Ovary (tissue), 3 donors: ENCODE data around the gene LCA5.

Experiments used
- POLR2A ChIP-seq: fragments of 450-650 bp; IDR thresholded peaks from one replicate; pipeline ENCODE4 v1.6.1; 2017; ENCODE audit warnings: antibody characterized with exemption, mild to moderate bottlenecking, moderate library complexity
- TF ChIP-seq, protein P1 (sequence below), 3 donors: fragments of 450-650 bp in 2 of 3; fragments of 200-600 bp in 1 of 3; IDR thresholded peaks; one replicate each; pipeline versions ENCODE4 v1.5.1 to v1.8.0; 2016 to 2022; ENCODE audit warnings: antibody characterized with exemption in 3 of 3, mild to moderate bottlenecking in 1 of 3
- donor health status: DM: no; HTN: no; CAD: no.

DNA sequence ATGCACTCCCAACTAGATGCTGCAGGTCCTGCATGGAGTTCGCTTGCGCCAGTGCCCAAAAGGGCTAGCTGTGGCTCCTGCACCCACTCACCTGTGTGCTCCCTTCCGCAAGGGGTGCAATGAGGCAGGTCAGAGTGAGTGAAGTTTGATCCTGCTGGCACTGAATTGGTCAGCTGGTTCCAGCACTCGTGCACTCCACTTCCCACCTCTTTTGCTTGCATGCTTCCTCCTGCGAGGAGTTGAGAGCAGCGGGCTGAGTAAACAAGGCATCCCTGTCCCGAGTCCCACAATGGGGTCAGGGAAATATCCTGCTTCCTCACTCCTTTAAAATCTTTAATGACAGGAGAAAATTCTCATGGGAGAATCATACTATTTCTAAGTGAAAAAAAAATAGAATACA is 86.2 kb downstream of the LCA5 start:
- no peak for TF ChIP-seq POLR2A
- TF ChIP-seq, protein P1, sequence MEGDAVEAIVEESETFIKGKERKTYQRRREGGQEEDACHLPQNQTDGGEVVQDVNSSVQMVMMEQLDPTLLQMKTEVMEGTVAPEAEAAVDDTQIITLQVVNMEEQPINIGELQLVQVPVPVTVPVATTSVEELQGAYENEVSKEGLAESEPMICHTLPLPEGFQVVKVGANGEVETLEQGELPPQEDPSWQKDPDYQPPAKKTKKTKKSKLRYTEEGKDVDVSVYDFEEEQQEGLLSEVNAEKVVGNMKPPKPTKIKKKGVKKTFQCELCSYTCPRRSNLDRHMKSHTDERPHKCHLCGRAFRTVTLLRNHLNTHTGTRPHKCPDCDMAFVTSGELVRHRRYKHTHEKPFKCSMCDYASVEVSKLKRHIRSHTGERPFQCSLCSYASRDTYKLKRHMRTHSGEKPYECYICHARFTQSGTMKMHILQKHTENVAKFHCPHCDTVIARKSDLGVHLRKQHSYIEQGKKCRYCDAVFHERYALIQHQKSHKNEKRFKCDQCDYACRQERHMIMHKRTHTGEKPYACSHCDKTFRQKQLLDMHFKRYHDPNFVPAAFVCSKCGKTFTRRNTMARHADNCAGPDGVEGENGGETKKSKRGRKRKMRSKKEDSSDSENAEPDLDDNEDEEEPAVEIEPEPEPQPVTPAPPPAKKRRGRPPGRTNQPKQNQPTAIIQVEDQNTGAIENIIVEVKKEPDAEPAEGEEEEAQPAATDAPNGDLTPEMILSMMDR (IDR thresholded peaks at IDR 0.05) = no peak
